Measurements from ENCODE around the gene MYO5B. TPM values are rescaled to one million over a fixed set of nuclear protein-coding genes. Genes with fewer than 3 reads are reported as not detected.
"Not testable (repeated sequence)": the region's sequence is repeated elsewhere in the genome, so short reads cannot be mapped to it uniquely, and the experiment has no call there.

The MYO5B gene
- under 1 TPM in 1 of 2 experiments, not detected in 1; 0.02 TPM for total RNA-seq

GRCh38 chr18:50194631-50195532 is at the start of gene MYO5B:
Gene MYO5B (minus strand): TSS chr18:50195147. CDS start chr18:50194793, 354 bp downstream.
- no peaks in the 10 kb centered on the region for H3K36me3 Mint-ChIP-seq
- H3K9me3 Mint-ChIP-seq (ENCODE audit: low read depth), result no peaks in the 10 kb centered on the region
- peaks cover 82% of the 10 kb centered on the region for H3K27me3 Mint-ChIP-seq
- DNase-seq (no peak), ATAC-seq (peak; percentile 88)
- no peak within 1 kb of the TSS for H3K27ac Mint-ChIP-seq
- H3K4me1 Mint-ChIP-seq, result peaks cover 9% of the 10 kb centered on the region
- peak within 1 kb of the TSS; percentile 37 for H3K4me3 Mint-ChIP-seq
- CTCF ChIA-PET, result interaction anchor here (0.7 to 1.7 kb wide), 5 partner anchors 9 to 162 kb away, joined by 3 to 7 read pairs (median 4); no protein-coding TSS in a partner anchor

DNA sequence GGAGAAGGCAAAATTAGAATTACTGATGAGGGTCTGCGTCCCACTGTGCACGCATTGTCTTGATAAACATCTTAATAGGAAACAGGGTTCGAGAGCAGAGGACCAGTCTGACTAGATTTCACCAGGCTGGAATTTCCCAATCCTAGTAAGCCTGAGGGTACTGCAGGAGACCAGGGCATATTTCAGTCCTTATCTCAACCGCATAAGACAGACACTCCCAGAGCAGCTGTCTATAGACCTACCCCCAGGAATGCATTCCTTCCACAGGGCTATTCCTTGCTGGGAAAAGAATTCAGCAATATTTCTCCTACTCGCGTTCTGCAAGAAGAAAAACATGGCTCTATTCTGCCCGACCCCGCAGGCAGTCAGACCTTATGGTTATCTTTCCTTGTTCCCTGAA is 46.8 kb upstream of the MYO5B start:
- H3K36me3 Mint-ChIP-seq; H3K4me3 Mint-ChIP-seq; H3K4me1 Mint-ChIP-seq; H3K27me3 Mint-ChIP-seq; ATAC-seq; DNase-seq; H3K9me3 Mint-ChIP-seq (ENCODE audit: low read depth); H3K27ac Mint-ChIP-seq; CTCF ChIA-PET: not testable (repeated sequence)

- Mint-ChIP-seq H3K27ac (no peak overlapping the region), H3K4me1 (peaks cover 10% of the 10 kb centered on the region), H3K9me3 (ENCODE audit: low read depth) (peaks cover 7% of the 10 kb centered on the region), H3K4me3 (no peak overlapping the region), H3K27me3 (peaks cover 6% of the 10 kb centered on the region), H3K36me3 (no peaks in the 10 kb centered on the region)
- no peak for DNase-seq
- no peak for ATAC-seq
- CTCF ChIA-PET, result no interaction called here
Observed at GRCh38 chr18:50240080-50240563, 45.2 kb upstream of the MYO5B start.

- Mint-ChIP-seq H3K36me3 (no peaks in the 10 kb centered on the region), H3K27ac (no peak overlapping the region), H3K27me3 (peaks cover 14% of the 10 kb centered on the region), H3K4me1 (peaks cover 5% of the 10 kb centered on the region), H3K4me3 (no peak overlapping the region), H3K9me3 (ENCODE audit: low read depth) (no peaks in the 10 kb centered on the region)
- CTCF ChIA-PET, result no interaction called here
- DNase-seq (no peak), ATAC-seq (no peak)
Observed at GRCh38 chr18:50232419-50232818, 37.5 kb upstream of the MYO5B start.

DNA sequence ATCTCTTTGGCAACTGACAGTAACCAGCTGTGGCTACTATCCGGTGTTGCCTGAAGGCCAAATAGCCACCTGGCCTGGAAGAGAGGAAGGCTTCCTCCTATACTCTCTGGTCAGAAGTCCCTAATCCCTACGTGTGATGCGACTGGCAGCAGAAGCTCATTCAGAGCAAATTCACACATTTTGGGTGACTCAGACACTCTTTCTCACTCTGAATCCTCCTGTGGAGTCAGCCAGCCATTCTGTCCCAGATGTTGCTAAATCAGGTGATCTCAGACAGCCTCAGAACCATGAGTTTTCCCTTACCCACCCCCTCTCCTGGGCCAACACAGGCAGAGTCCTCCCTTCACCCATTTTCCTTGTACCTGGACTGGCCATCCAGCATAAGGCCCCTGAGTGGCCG is 36.7 kb upstream of the MYO5B start:
- no peaks in the 10 kb centered on the region for H3K36me3 Mint-ChIP-seq
- ATAC-seq (no peak), DNase-seq (no peak)
- CTCF ChIA-PET, result no interaction called here
- H3K4me3 Mint-ChIP-seq, result no peak overlapping the region
- peaks cover 14% of the 10 kb centered on the region for H3K27me3 Mint-ChIP-seq
- peaks cover 5% of the 10 kb centered on the region for H3K4me1 Mint-ChIP-seq
- no peaks in the 10 kb centered on the region for H3K9me3 Mint-ChIP-seq (ENCODE audit: low read depth)
- no peak overlapping the region for H3K27ac Mint-ChIP-seq

- H3K36me3 Mint-ChIP-seq; H3K9me3 Mint-ChIP-seq (ENCODE audit: low read depth); ATAC-seq; H3K4me1 Mint-ChIP-seq; H3K27ac Mint-ChIP-seq; DNase-seq; H3K4me3 Mint-ChIP-seq: not testable (repeated sequence)
- CTCF ChIA-PET, result interaction anchor here (4.1 kb wide), 1 partner anchor 137 kb away, joined by 61 read pairs; no protein-coding TSS in a partner anchor
- peaks cover 26% of the 10 kb centered on the region for H3K27me3 Mint-ChIP-seq
Observed at GRCh38 chr18:50220249-50220648, 25.3 kb upstream of the MYO5B start.

- ATAC-seq, result peak; percentile 55
- no peaks in the 10 kb centered on the region for H3K4me1 Mint-ChIP-seq
- H3K9me3 Mint-ChIP-seq (ENCODE audit: low read depth), result no peaks in the 10 kb centered on the region
Observed at GRCh38 chr18:50218432-50219197, 23.7 kb upstream of the MYO5B start.

GRCh38 chr18:50209311-50209710 is 14.4 kb upstream of the MYO5B start:
- ATAC-seq, result no peak
- H3K9me3 Mint-ChIP-seq (ENCODE audit: low read depth), result no peaks in the 10 kb centered on the region
- no peaks in the 10 kb centered on the region for H3K4me1 Mint-ChIP-seq
- H3K27me3 Mint-ChIP-seq, result peaks cover 30% of the 10 kb centered on the region
- no peak overlapping the region for H3K27ac Mint-ChIP-seq
- no peaks in the 10 kb centered on the region for H3K36me3 Mint-ChIP-seq
- H3K4me3 Mint-ChIP-seq, result no peak overlapping the region
- no peak for DNase-seq
- CTCF ChIA-PET, result no interaction called here

More at GRCh38 chr18:50218432-50219197, 23.7 kb upstream of the MYO5B start:
- no peak overlapping the region for H3K4me3 Mint-ChIP-seq
- DNase-seq, result peak; percentile 54
- H3K27me3 Mint-ChIP-seq, result peaks cover 30% of the 10 kb centered on the region
- H3K27ac Mint-ChIP-seq, result no peak overlapping the region
- no peaks in the 10 kb centered on the region for H3K36me3 Mint-ChIP-seq
- CTCF ChIA-PET, result interaction anchor here (0.6 to 4.1 kb wide), 13 partner anchors 11 to 1406 kb away, joined by 3 to 61 read pairs (median 4); partner anchors contain the start of genes CFAP53 and MYO5B

DNA sequence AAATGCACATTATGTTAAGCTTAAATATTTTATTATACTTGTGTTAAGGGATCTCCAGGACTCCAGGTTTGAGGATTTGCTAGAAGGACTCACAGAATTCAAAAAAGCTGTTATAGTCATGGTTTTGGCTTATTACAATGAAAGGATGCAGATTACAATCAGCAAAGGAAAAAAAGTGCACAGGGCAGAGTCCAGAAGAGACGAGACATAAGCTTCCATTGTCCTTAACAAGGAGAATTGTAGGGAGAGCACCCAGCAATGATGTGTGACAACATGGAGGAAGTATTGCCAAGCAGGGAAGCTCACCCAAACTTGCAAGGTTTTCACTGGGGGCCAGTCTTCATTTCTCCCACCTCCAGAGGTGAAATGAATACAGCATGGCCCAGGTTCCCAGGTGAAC is 12.8 kb upstream of the MYO5B start:
- H3K36me3 Mint-ChIP-seq, result no peaks in the 10 kb centered on the region
- peaks cover 40% of the 10 kb centered on the region for H3K27me3 Mint-ChIP-seq
- CTCF ChIA-PET, result interaction anchor here (1.2 kb wide), 2 partner anchors 11 to 150 kb away, joined by 3 to 4 read pairs; no protein-coding TSS in a partner anchor

GRCh38 chr18:50203801-50204604 is 9.1 kb upstream of the MYO5B start:
- no peaks in the 10 kb centered on the region for H3K36me3 Mint-ChIP-seq
- no peak overlapping the region for H3K4me3 Mint-ChIP-seq
- H3K9me3 Mint-ChIP-seq (ENCODE audit: low read depth), result peaks cover 2% of the 10 kb centered on the region
- CTCF ChIA-PET, result interaction anchor here (0.7 to 2.3 kb wide), 8 partner anchors 9 to 693 kb away, joined by 3 to 7 read pairs (median 4); partner anchors contain the start of gene MYO5B
- H3K27ac Mint-ChIP-seq, result no peak overlapping the region
- ATAC-seq, result no peak
- DNase-seq, result no peak
- H3K27me3 Mint-ChIP-seq, result peaks cover 64% of the 10 kb centered on the region
- H3K4me1 Mint-ChIP-seq, result no peaks in the 10 kb centered on the region

More for the DNA sequence above, 12.8 kb upstream of the MYO5B start:
- DNase-seq, result no peak
- H3K27ac Mint-ChIP-seq, result no peak overlapping the region
- H3K4me1 Mint-ChIP-seq, result no peaks in the 10 kb centered on the region
- no peak overlapping the region for H3K4me3 Mint-ChIP-seq
- no peaks in the 10 kb centered on the region for H3K9me3 Mint-ChIP-seq (ENCODE audit: low read depth)
- no peak for ATAC-seq

GRCh38 chr18:50201476-50202018 is 6.6 kb upstream of the MYO5B start:
- no peak for DNase-seq
- no peak overlapping the region for H3K27ac Mint-ChIP-seq
- H3K4me1 Mint-ChIP-seq, result no peaks in the 10 kb centered on the region
- peaks cover 2% of the 10 kb centered on the region for H3K9me3 Mint-ChIP-seq (ENCODE audit: low read depth)
- ATAC-seq, result no peak
- H3K36me3 Mint-ChIP-seq, result no peaks in the 10 kb centered on the region
- H3K4me3 Mint-ChIP-seq, result no peak overlapping the region
- H3K27me3 Mint-ChIP-seq, result peaks cover 78% of the 10 kb centered on the region
- CTCF ChIA-PET, result no interaction called here

- H3K4me1 Mint-ChIP-seq, result peaks cover 6% of the 10 kb centered on the region
- peaks cover 81% of the 10 kb centered on the region for H3K27me3 Mint-ChIP-seq
- no peaks in the 10 kb centered on the region for H3K36me3 Mint-ChIP-seq
- ATAC-seq (no peak), DNase-seq (no peak)
- H3K27ac Mint-ChIP-seq, result no peak overlapping the region
- no peak overlapping the region for H3K4me3 Mint-ChIP-seq
- CTCF ChIA-PET, result no interaction called here
- peaks cover 2% of the 10 kb centered on the region for H3K9me3 Mint-ChIP-seq (ENCODE audit: low read depth)
Observed at GRCh38 chr18:50199921-50200320, 5.0 kb upstream of the MYO5B start.
